Aorta (tissue), 5 donors: Measurements from ENCODE around the gene SFI1. TPM values are rescaled to one million over a fixed set of nuclear protein-coding genes. Genes with fewer than 3 reads are reported as not detected.

Experiments used
- ATAC-seq: fragments of 200-7000 bp; cut with Tn5 transposase; one replicate; pipeline ENCODE4 v1.9.1; 2022; ENCODE audit warnings: moderate library complexity; ENCODE audit not compliant: low FRiP score
- DNase-seq, 2 donors: peaks; one replicate each; pipeline ENCODE4 v3.0.0-alpha.2; 2020
- H3K27ac ChIP-seq, 2 donors: one replicate each; pipeline ENCODE4 v1.5.1; 2013; ENCODE audit warnings: low read length in 2 of 2, mild to moderate bottlenecking in 2 of 2, moderate library complexity in 2 of 2, control low read depth in 1 of 2, inconsistent platforms in 1 of 2, low read depth in 1 of 2
- H3K27me3 ChIP-seq, 2 donors: one replicate each; pipeline ENCODE4 v1.6.1; 2013; ENCODE audit warnings: control low read depth in 1 of 2, low read length in 1 of 2, mild to moderate bottlenecking in 1 of 2, moderate library complexity in 1 of 2; ENCODE audit not compliant: insufficient read depth in 2 of 2, control insufficient read depth in 1 of 2
- H3K36me3 ChIP-seq, 2 donors: one replicate each; pipeline ENCODE4 v1.6.1; 2013; ENCODE audit warnings: control low read depth in 1 of 2, low read length in 1 of 2, mild to moderate bottlenecking in 1 of 2; ENCODE audit not compliant: insufficient read depth in 2 of 2, control insufficient read depth in 1 of 2
- H3K4me1 ChIP-seq, 2 donors: one replicate each; pipeline ENCODE4 v1.6.1; 2013; ENCODE audit warnings: low read length in 2 of 2, control low read depth in 1 of 2, mild to moderate bottlenecking in 1 of 2, moderate library complexity in 1 of 2; ENCODE audit not compliant: insufficient read depth in 2 of 2, control insufficient read depth in 1 of 2
- H3K4me3 ChIP-seq, 2 donors: one replicate each; pipeline ENCODE4 v1.5.1; 2013; ENCODE audit warnings: low read length in 2 of 2, control low read depth in 1 of 2, mild to moderate bottlenecking in 1 of 2
- H3K9me3 ChIP-seq: one replicate; pipeline ENCODE4 v1.6.1; 2013; ENCODE audit warnings: mild to moderate bottlenecking, low read length; ENCODE audit not compliant: control insufficient read depth
- WGBS, 2 donors: extraction: QIAGEN DNeasy Blood & Tissue Kit; methylation state at CpG; one replicate each; pipeline ENCODE4 v1.1.7; 2013; 5-methylcytosine and 5-hydroxymethylcytosine counted together
- intact Hi-C, 2 donors: fragments of 100-400 bp; cut with DNase I; formaldehyde crosslinking; loops; one replicate each; pipeline versions ENCODE4 v1.14.2 to v1.15.0; 2022
- polyA plus RNA-seq, 2 donors: library from polyadenylated mRNA; stranded (reverse); fragments of 200-250 nt; gene quantifications; one replicate each; pipeline ENCODE4 v1.2.3, GENCODE V29; 2013
- total RNA-seq, 2 donors: library from RNA; stranded (reverse); fragmentation: NEBNext Ultra II Directional; extraction: Animal tissue kit (Norgen Biotek cat#: 25700); gene quantifications; one replicate each; pipeline ENCODE4 v1.2.1, GENCODE V29; 2021
- donor health status: healthy with polysubstance abuse.
- donor health status: Bipolar disorder and iron deficiency.
- donor health status: DM: no; HTN: no; CAD: no.
- donor health status: DM: no; HTN: no; CAD: no.
- donor health status: DM: yes; HTN: yes; CAD: no.

Gene SFI1
- total and polyA plus RNA-seq, 4 donors, result 17.5 to 116 (median 38.0) TPM

GRCh38 chr22:31627223-31627731 is 130.9 kb downstream of the SFI1 start:
- DNase-seq (no peak), ATAC-seq (no peak)
- Histone ChIP-seq H3K27me3 (no peaks in the 10 kb centered on the region), H3K9me3 (no peaks in the 10 kb centered on the region), H3K4me3 (no peak overlapping the region), H3K4me1 (no peaks in the 10 kb centered on the region), H3K27ac (no peak overlapping the region), H3K36me3 (no peaks in the 10 kb centered on the region)
- intact Hi-C loops, result loop anchor here in 1 of 2 donors (10.0 kb wide), 1 partner anchor 272 kb away; no protein-coding TSS in a partner anchor
- 68 to 76% methylated on average over 8 of the region's 8 CpGs for WGBS, 2 donors

GRCh38 chr22:31628362-31628761 is 132.0 kb downstream of the SFI1 start:
- no peak for ATAC-seq
- H3K36me3 ChIP-seq, result no peaks in the 10 kb centered on the region
- no peaks in the 10 kb centered on the region for H3K9me3 ChIP-seq
- no peak overlapping the region for H3K27ac ChIP-seq
- H3K4me3 ChIP-seq, result no peak overlapping the region
- DNase-seq, result no peak
- H3K4me1 ChIP-seq, result no peaks in the 10 kb centered on the region
- WGBS, 2 donors, result 56 to 69% methylated on average over 1 of the region's 1 CpG
- H3K27me3 ChIP-seq, result no peaks in the 10 kb centered on the region
- intact Hi-C loops, result loop anchor here in 1 of 2 donors (10.0 kb wide), 1 partner anchor 274 kb away; no protein-coding TSS in a partner anchor

GRCh38 chr22:31628969-31629708 is 132.8 kb downstream of the SFI1 start:
- no peaks in the 10 kb centered on the region for H3K4me1 ChIP-seq
- 77 to 78% methylated on average over 17 of the region's 17 CpGs for WGBS, 2 donors
- H3K27me3 ChIP-seq, result no peaks in the 10 kb centered on the region
- DNase-seq, result no peak
- no peak overlapping the region for H3K4me3 ChIP-seq
- ATAC-seq, result no peak
- no peaks in the 10 kb centered on the region for H3K36me3 ChIP-seq
- H3K27ac ChIP-seq, result no peak overlapping the region
- intact Hi-C loops, result loop anchor here in 1 of 2 donors (10.0 kb wide), 1 partner anchor 274 kb away; no protein-coding TSS in a partner anchor
- no peaks in the 10 kb centered on the region for H3K9me3 ChIP-seq

DNA sequence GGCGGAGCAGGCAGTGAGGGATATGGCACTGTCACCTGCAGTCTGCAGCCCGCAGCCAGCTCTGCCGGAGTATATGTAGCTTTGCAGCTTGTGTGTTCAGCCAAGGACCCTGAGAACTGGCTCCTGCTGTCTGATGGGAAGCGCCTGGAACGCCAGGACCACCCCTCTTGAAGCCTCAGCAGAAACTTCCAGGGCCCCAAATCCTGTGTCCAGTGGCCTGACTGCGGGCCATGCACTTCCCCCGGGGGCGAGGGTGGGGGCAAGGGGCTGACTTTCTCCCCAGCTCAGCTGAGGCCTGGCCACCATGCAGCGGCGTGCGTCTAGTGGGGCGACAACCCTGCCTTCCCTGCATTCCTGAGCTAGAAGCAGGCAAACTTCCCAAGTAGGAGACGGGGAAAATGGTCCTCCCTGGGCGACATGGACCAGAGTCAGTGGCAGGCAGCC is 133.4 kb downstream of the SFI1 start:
- WGBS, 2 donors, result 14 to 15% methylated on average over 14 of the region's 14 CpGs
- no peaks in the 10 kb centered on the region for H3K4me1 ChIP-seq
- intact Hi-C loops, result loop anchor here (1.0 to 10.0 kb wide), 5 partner anchors 27 to 275 kb away; partner anchors contain the start of gene SFI1 (in 1 of the 2)

DNA sequence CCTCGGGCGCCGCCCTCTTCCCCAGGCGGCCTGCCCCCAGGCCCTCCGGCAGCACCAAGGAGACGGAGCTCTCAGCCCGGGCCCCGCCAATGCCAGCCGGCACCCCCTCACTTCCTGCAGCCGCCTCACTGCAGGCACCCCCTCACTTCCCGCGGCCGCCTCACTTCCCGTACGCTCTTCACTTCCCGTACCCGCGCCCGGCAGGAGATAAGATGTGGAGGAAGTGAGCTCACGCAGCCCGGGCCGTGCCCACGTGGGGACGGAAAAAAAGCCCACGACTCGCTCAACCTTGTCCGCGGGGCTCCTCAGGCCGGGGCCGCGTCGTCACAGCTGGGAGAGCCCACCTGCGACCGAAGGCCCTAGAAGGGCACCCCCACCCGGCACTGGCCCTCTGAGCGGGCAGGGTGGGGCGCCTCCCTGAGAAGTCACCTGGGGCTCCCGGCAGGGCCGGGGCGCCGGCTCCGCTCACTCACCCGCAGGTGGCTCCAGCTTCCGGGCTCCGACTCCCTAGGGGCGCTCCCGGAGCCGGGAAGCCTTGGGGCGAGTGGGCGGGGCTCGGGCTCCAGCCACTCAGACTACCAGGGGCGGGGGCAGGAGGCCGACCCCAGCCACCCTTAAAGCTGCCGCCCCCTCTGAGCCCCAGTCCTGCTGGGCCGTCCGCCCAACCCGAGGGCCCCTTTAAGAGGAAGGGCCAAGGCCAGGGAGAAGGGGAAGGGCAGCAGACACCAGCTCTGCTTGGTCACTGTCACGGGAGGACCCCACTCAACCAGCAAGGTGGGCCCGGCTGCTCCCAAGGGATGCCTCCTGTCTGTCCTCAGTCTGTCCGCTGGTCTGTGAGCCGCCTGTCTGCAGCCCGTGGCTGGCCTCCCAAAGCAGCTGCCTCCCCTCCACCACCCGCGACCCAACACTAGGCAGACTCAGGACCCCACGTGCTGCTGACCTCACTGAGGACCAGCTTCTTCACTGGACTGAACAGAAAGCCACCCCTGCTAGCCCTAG is 134.3 kb downstream of the SFI1 start:
- WGBS, 2 donors, result 0 to 1% methylated on average over 56 to 65 of the region's 65 CpGs
- intact Hi-C loops, result loop anchor here (1.0 to 5.0 kb wide), 4 partner anchors 28 to 133 kb away; partner anchors contain the start of gene SFI1 (in 1 of the 2)
- peak; percentile 79 for ATAC-seq
- peak overlapping the region; percentile 35 to 88 for H3K4me3 ChIP-seq
- H3K9me3 ChIP-seq, result no peaks in the 10 kb centered on the region
- peak; percentile 91 to 93 for DNase-seq
- no peaks in the 10 kb centered on the region for H3K4me1 ChIP-seq
- no peaks in the 10 kb centered on the region for H3K36me3 ChIP-seq
- no peaks in the 10 kb centered on the region for H3K27me3 ChIP-seq
- H3K27ac ChIP-seq, result peak overlapping the region in 1 of 2 donors; percentile 62

More for the DNA sequence above, 133.4 kb downstream of the SFI1 start:
- H3K36me3 ChIP-seq, result no peaks in the 10 kb centered on the region
- DNase-seq (no peak), ATAC-seq (no peak)
- no peaks in the 10 kb centered on the region for H3K9me3 ChIP-seq
- no peaks in the 10 kb centered on the region for H3K27me3 ChIP-seq
- peak overlapping the region in 1 of 2 donors; percentile 62 for H3K27ac ChIP-seq
- H3K4me3 ChIP-seq, result peak overlapping the region; percentile 35 to 88

- H3K4me1 ChIP-seq, result no peaks in the 10 kb centered on the region
- H3K36me3 ChIP-seq, result no peaks in the 10 kb centered on the region
- intact Hi-C loops, result loop anchor here (2.0 to 5.0 kb wide), 3 partner anchors 69 to 134 kb away; partner anchors contain the start of gene SFI1 (in 1 of the 2)
- H3K27ac ChIP-seq, result peak overlapping the region in 1 of 2 donors; percentile 62
- no peak for ATAC-seq
- no peak overlapping the region for H3K4me3 ChIP-seq
- no peak for DNase-seq
- no peaks in the 10 kb centered on the region for H3K9me3 ChIP-seq
- WGBS, 2 donors, result 36 to 47% methylated on average over 9 of the region's 9 CpGs
- no peaks in the 10 kb centered on the region for H3K27me3 ChIP-seq
These were observed 135.1 kb downstream of the SFI1 start for GRCh38 chr22:31631436-31631835.

DNA sequence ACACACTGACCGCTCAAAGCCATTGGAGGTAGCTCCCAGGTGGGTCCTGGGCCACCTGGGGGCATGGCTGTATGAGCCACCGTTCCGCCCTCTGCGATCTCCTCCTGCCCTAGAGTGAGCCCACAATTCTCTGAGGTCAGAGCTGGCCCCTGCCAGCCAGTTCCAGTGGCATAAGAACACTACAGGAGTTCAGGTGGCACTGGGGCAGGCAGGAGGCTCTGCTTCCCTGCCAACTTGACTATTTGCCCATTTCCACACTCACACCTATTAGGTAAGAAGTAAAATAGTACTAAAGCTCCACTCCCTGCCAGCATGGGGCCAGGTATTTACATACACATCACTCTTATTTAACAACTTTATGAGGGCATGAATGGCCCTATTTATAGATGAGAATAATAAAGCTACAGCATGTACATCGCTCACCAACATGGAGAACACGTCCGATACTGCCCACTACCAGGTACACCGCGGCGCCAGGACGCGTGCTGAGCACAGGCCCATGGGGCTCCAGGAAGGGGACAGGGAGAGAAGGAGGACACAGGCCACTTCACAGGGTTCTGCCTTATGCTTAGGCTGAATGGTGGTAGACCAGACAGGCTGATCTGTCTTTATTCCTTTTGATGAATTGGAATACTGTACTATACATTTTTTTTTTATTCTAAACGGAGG is 139.4 kb downstream of the SFI1 start:
- ATAC-seq, result no peak
- Histone ChIP-seq H3K4me3 (no peak overlapping the region), H3K27ac (no peak overlapping the region), H3K36me3 (no peaks in the 10 kb centered on the region), H3K4me1 (no peaks in the 10 kb centered on the region), H3K27me3 (no peaks in the 10 kb centered on the region), H3K9me3 (no peaks in the 10 kb centered on the region)
- 92 to 94% methylated on average over 13 of the region's 13 CpGs for WGBS, 2 donors
- intact Hi-C loops, result no loop called here
- DNase-seq, result no peak

DNA sequence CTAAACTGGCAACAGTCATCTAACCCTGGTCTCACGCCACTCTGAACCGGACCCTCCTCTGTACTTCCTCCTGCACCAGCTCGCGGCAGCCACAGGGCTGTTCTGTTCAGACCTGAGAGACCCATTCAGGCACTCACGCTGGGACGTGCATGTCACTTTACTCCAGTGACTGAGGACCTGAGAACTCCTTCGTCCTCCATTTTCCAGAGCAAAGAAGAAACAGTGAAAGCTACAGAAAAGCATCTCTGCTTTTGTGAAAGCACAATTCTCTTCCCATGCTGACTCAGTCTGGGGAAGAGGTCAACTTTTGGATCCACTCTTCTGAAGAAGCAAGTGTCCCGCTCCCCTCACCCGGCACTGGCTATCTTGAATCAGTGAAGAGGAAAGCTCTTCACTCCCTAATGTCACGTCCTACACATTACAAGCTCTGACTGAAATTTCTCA is 141.1 kb downstream of the SFI1 start:
- ATAC-seq, result peak; percentile 54
- Histone ChIP-seq H3K27ac (no peak overlapping the region), H3K36me3 (no peaks in the 10 kb centered on the region), H3K27me3 (no peaks in the 10 kb centered on the region), H3K9me3 (no peaks in the 10 kb centered on the region), H3K4me3 (no peak overlapping the region), H3K4me1 (no peaks in the 10 kb centered on the region)
- intact Hi-C loops, result no loop called here
- 74 to 80% methylated on average over 10 of the region's 10 CpGs for WGBS, 2 donors
- DNase-seq, result no peak
